ENCODE data around the gene SAMD15.
A peak's percentile ranks its signal among the peaks of the same experiment; 100 is the strongest.
"Not testable (repeated sequence)": the region's sequence is repeated elsewhere in the genome, so short reads cannot be mapped to it uniquely, and the experiment has no call there.

SAMD15 gene

DNA sequence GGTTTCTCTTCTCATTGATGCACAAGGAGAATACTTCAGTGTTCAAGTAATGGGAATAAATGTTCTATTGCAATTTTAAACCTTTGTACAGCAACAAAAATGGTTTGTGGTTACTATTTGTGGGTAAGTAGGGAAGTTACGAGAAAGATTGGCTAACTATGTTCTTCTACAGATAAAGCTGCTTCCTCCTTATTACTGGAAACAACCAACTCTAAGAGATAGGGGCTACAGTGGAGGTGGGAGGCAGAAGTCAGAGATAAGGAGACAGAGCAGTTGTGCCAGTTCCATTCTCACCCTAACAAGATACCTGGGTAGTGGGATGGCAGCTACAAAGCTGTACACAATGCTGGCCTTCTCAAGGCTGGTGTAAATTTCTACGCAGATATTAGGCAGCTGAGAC is 30.0 kb downstream of the SAMD15 start:
- TF ChIP-seq, protein P1, sequence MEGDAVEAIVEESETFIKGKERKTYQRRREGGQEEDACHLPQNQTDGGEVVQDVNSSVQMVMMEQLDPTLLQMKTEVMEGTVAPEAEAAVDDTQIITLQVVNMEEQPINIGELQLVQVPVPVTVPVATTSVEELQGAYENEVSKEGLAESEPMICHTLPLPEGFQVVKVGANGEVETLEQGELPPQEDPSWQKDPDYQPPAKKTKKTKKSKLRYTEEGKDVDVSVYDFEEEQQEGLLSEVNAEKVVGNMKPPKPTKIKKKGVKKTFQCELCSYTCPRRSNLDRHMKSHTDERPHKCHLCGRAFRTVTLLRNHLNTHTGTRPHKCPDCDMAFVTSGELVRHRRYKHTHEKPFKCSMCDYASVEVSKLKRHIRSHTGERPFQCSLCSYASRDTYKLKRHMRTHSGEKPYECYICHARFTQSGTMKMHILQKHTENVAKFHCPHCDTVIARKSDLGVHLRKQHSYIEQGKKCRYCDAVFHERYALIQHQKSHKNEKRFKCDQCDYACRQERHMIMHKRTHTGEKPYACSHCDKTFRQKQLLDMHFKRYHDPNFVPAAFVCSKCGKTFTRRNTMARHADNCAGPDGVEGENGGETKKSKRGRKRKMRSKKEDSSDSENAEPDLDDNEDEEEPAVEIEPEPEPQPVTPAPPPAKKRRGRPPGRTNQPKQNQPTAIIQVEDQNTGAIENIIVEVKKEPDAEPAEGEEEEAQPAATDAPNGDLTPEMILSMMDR (IDR thresholded peaks at IDR 0.05; ENCODE audit: low read length) = no peak
- TF ChIP-seq EZH2 (IDR thresholded peaks at IDR 0.05; ENCODE audit: borderline replicate concordance, low read length) = no peak
- H3K36me3 ChIP-seq (ENCODE audit: insufficient read depth, low read length) = no peaks in the 10 kb centered on the region
- H3K27ac ChIP-seq (ENCODE audit: low read depth, low read length, poor library complexity, severe bottlenecking) = no peak overlapping the region
- H3K79me2 ChIP-seq (ENCODE audit: insufficient read depth, low read length) = no peaks in the 10 kb centered on the region
- no peak overlapping the region for H3K9ac ChIP-seq (ENCODE audit: low read length)
- H3F3A ChIP-seq (ENCODE audit: insufficient read depth, low read length) = no peaks in the 10 kb centered on the region
- H3K4me1 ChIP-seq (ENCODE audit: insufficient read depth, low read length, severe bottlenecking) = no peaks in the 10 kb centered on the region
- no peaks in the 10 kb centered on the region for H4K20me1 ChIP-seq (ENCODE audit: insufficient read depth, low read length)
- H3K4me2 ChIP-seq (ENCODE audit: low read length) = no peak overlapping the region
- no peaks in the 10 kb centered on the region for H3K9me3 ChIP-seq (ENCODE audit: low read length)
- no peak overlapping the region for H3K4me3 ChIP-seq (ENCODE audit: low read depth, low read length, poor library complexity, severe bottlenecking)
- no peaks in the 10 kb centered on the region for H3K9me2 ChIP-seq (ENCODE audit: low read depth, low read length)
- H2AFZ ChIP-seq (ENCODE audit: low read length) = no peak overlapping the region
- H3K27me3 ChIP-seq (ENCODE audit: insufficient read depth, low read length) = no peaks in the 10 kb centered on the region

DNA sequence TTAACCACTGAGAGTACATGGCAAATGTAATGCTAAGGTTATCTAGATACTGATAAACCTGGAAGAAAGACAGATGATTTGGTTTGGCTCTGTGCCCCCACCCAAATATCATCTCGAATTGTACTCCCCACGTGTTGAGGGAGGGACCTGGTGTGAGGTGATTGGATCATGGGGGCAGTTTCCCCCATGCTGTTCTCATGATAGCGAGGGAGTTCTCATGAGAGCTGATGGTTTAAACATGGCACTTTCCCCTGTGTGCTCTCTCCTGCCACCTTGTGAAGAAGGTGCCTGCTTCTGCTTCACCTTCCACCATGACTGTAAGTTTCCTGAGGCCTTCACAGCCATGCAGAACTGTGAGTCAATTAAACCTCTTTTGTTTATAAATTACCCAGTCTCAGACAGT is 32.0 kb downstream of the SAMD15 start:
- H4K20me1 ChIP-seq (ENCODE audit: insufficient read depth, low read length) = no peaks in the 10 kb centered on the region
- H3K27ac ChIP-seq (ENCODE audit: low read depth, low read length, poor library complexity, severe bottlenecking) = no peak overlapping the region
- H3K9ac ChIP-seq (ENCODE audit: low read length) = no peak overlapping the region
- H3K9me2 ChIP-seq (ENCODE audit: low read depth, low read length) = no peaks in the 10 kb centered on the region
- H3K4me2 ChIP-seq (ENCODE audit: low read length) = no peak overlapping the region; the same call in 1 of the 2 replicates
- H2AFZ ChIP-seq (ENCODE audit: low read length) = 0 out of 2 replicates have a peak overlapping the region, but pooled peaks have one; percentile 56
- no peak for TF ChIP-seq EZH2 (IDR thresholded peaks at IDR 0.05; ENCODE audit: borderline replicate concordance, low read length)
- TF ChIP-seq, protein P1 (IDR thresholded peaks at IDR 0.05; ENCODE audit: low read length) = peak; percentile 41; the same call in 1 of the 2 replicates
- H3K79me2 ChIP-seq (ENCODE audit: insufficient read depth, low read length) = no peaks in the 10 kb centered on the region
- H3K4me1 ChIP-seq (ENCODE audit: insufficient read depth, low read length, severe bottlenecking) = no peaks in the 10 kb centered on the region
- H3F3A ChIP-seq (ENCODE audit: insufficient read depth, low read length) = no peaks in the 10 kb centered on the region
- H3K36me3 ChIP-seq (ENCODE audit: insufficient read depth, low read length) = no peaks in the 10 kb centered on the region
- no peak overlapping the region for H3K4me3 ChIP-seq (ENCODE audit: low read depth, low read length, poor library complexity, severe bottlenecking)
- no peaks in the 10 kb centered on the region for H3K9me3 ChIP-seq (ENCODE audit: low read length)
- no peaks in the 10 kb centered on the region for H3K27me3 ChIP-seq (ENCODE audit: insufficient read depth, low read length)

DNA sequence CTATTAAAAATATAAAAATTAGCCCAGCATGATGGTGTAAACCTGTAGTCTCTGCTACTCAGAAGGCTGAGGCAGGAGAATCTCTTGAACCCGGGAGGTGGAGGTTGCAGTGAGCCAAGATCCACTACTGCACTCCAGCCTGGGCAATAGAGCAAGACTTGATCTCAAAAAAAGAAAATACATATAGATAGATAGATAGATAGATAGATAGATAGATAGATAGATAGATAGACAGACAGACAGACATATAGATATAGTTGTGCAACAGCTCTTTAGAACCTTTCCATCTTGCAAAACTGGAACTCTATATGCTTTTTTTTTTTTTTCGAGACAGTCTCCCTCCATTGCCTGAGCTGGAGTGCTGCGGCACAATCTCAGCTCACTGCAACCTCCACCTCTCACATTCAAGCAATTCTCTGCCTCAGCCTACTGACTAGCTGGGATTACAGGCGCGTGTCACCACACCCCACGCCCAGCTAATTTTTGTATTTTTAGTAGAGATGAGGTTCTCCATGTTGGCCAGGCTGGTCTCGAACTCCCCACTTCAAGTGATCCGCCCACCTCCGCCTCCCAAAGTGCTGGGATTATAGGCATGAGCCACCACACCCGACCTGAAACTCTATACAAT is 38.3 kb downstream of the SAMD15 start:
- not testable (repeated sequence) for H4K20me1 ChIP-seq (ENCODE audit: insufficient read depth, low read length); H3K9ac ChIP-seq (ENCODE audit: low read length); H2AFZ ChIP-seq (ENCODE audit: low read length); H3K4me1 ChIP-seq (ENCODE audit: insufficient read depth, low read length, severe bottlenecking); H3K9me2 ChIP-seq (ENCODE audit: low read depth, low read length); H3K36me3 ChIP-seq (ENCODE audit: insufficient read depth, low read length); H3K4me3 ChIP-seq (ENCODE audit: low read depth, low read length, poor library complexity, severe bottlenecking); H3K79me2 ChIP-seq (ENCODE audit: insufficient read depth, low read length); H3K4me2 ChIP-seq (ENCODE audit: low read length); H3F3A ChIP-seq (ENCODE audit: insufficient read depth, low read length); H3K27ac ChIP-seq (ENCODE audit: low read depth, low read length, poor library complexity, severe bottlenecking); H3K27me3 ChIP-seq (ENCODE audit: insufficient read depth, low read length); H3K9me3 ChIP-seq (ENCODE audit: low read length)

DNA sequence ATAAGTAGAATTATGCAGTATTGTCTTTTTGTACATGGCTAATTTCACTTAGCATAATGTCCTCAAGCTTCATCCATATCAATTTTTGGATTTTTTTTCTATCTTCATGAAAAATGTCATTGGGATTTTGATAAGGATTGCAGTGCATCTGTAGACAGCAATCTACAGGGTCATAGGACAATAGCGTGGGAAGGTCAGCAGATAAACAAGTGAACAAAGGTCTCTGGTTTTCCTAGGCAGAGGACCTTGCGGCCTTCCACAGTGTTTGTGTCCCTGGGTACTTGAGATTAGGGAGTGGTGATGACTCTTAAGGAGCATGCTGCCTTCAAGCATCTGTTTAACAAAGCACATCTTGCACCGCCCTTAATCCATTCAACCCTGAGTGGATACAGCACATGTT is 38.9 kb downstream of the SAMD15 start:
- not testable (repeated sequence) for H3K9me2 ChIP-seq (ENCODE audit: low read depth, low read length); H4K20me1 ChIP-seq (ENCODE audit: insufficient read depth, low read length); H3K79me2 ChIP-seq (ENCODE audit: insufficient read depth, low read length); H3K4me2 ChIP-seq (ENCODE audit: low read length); H3K9me3 ChIP-seq (ENCODE audit: low read length); H3F3A ChIP-seq (ENCODE audit: insufficient read depth, low read length); H2AFZ ChIP-seq (ENCODE audit: low read length); H3K4me1 ChIP-seq (ENCODE audit: insufficient read depth, low read length, severe bottlenecking); H3K36me3 ChIP-seq (ENCODE audit: insufficient read depth, low read length); H3K27ac ChIP-seq (ENCODE audit: low read depth, low read length, poor library complexity, severe bottlenecking); H3K4me3 ChIP-seq (ENCODE audit: low read depth, low read length, poor library complexity, severe bottlenecking); H3K27me3 ChIP-seq (ENCODE audit: insufficient read depth, low read length); H3K9ac ChIP-seq (ENCODE audit: low read length)
